Fibroblast of skin of scalp (primary cell): ENCODE results near the gene MFSD1. TPM values are rescaled to one million over a fixed set of nuclear protein-coding genes. Genes with fewer than 3 reads are reported as not detected.

Source experiments
- DNase-seq: peaks from one replicate; pipeline ENCODE4 v3.0.0-alpha.2; 2013
- polyA plus RNA-seq, 2 experiments: library from polyadenylated mRNA; unstranded; fragments of 120-200 nt; gene quantifications; one replicate each; pipeline ENCODE4 v1.2.1, GENCODE V29; 2013; ENCODE audit not compliant: insufficient read length in 2 of 2

Gene MFSD1
- 39.1 TPM for polyA plus RNA-seq (2013, experiment 1 of 2; ENCODE audit: insufficient read length)
- 42.0 TPM for polyA plus RNA-seq (2013, experiment 2 of 2; ENCODE audit: insufficient read length)

GRCh38 chr3:158801696-158802408, at the start of gene MFSD1:
MFSD1 (plus strand) TSS chr3:158802054; CDS start chr3:158802153, 99 bp downstream.
- peak; percentile 94 for DNase-seq

- DNase-seq = no peak
Observed at GRCh38 chr3:158753854-158754253, 48.0 kb upstream of the MFSD1 start.

- no peak for DNase-seq
Observed at GRCh38 chr3:158755421-158755820, 46.4 kb upstream of the MFSD1 start.

- DNase-seq = no peak
Observed at GRCh38 chr3:158761350-158761749, 40.5 kb upstream of the MFSD1 start.

GRCh38 chr3:158762701-158763100, 39.2 kb upstream of the MFSD1 start:
- DNase-seq = no peak

GRCh38 chr3:158763421-158763820, 38.4 kb upstream of the MFSD1 start:
- DNase-seq = no peak

GRCh38 chr3:158765518-158766205, 36.2 kb upstream of the MFSD1 start:
- no peak for DNase-seq

- no peak for DNase-seq
Observed at GRCh38 chr3:158766364-158766763, 35.5 kb upstream of the MFSD1 start.

GRCh38 chr3:158768361-158768787, 33.5 kb upstream of the MFSD1 start:
- peak; percentile 38 for DNase-seq

GRCh38 chr3:158768881-158769543, 32.8 kb upstream of the MFSD1 start:
- peak; percentile 92 for DNase-seq

- DNase-seq = no peak
Observed at GRCh38 chr3:158769549-158769948, 32.3 kb upstream of the MFSD1 start.

GRCh38 chr3:158769952-158770740, 31.7 kb upstream of the MFSD1 start:
- DNase-seq = peak; percentile 74

- no peak for DNase-seq
Observed at GRCh38 chr3:158770741-158771350, 31.0 kb upstream of the MFSD1 start.

GRCh38 chr3:158771577-158771976, 30.3 kb upstream of the MFSD1 start:
- DNase-seq = no peak

GRCh38 chr3:158771982-158772381, 29.9 kb upstream of the MFSD1 start:
- DNase-seq = no peak

- DNase-seq = no peak
Observed at GRCh38 chr3:158773166-158773565, 28.7 kb upstream of the MFSD1 start.

- DNase-seq = no peak
Observed at GRCh38 chr3:158773845-158774830, 27.7 kb upstream of the MFSD1 start.

- DNase-seq = no peak
Observed at GRCh38 chr3:158774965-158775364, 26.9 kb upstream of the MFSD1 start.

- no peak for DNase-seq
Observed at GRCh38 chr3:158775426-158776410, 26.1 kb upstream of the MFSD1 start.

GRCh38 chr3:158776531-158776930, 25.3 kb upstream of the MFSD1 start:
- DNase-seq = no peak
